ENCODE results near the gene TIMM10.
"Not testable (repeated sequence)": the region's sequence is repeated elsewhere in the genome, so short reads cannot be mapped to it uniquely, and the experiment has no call there.

Gene TIMM10

DNA sequence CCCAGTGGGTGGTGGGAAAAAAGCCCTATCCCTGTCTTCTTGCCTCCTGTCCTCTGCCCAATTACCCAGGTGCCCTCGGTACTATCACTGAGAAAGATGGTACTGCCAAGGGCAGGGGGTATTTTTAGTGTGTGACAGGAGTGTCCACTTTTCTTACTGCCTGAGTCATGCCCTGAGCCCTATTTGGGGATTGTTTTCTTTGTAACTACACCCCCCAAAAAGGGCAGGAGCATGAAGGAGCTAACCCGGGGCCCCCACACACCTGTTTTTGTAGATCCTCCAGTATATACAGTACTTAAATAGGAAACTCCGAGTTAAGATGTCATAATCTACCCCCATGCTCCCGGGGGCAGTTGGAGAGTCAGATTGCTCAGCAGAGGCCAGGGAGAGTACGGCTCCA is 10.6 kb upstream of the TIMM10 start:
- DNase-seq (ENCODE audit: low read depth), result no peak

DNA sequence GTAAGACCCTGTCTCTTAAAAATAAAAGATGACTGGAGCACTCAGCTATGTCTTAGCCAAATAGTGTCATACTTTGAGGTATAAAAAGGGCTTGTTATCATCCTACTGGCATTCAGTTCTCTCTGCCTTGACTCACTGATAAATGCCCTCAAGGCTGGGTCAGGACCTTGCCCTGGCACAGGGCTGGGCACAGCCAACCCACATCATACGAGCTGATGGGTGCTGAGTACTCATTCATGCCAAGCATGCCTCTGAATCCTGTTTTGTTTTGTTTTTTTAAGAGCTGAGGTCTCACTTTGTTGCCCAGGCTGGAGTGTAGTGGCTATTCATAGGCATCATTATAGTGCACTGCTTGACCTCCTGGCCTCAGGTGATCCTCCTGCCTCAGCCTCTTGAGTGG is 8.8 kb upstream of the TIMM10 start:
- no peak for DNase-seq (ENCODE audit: low read depth)

DNA sequence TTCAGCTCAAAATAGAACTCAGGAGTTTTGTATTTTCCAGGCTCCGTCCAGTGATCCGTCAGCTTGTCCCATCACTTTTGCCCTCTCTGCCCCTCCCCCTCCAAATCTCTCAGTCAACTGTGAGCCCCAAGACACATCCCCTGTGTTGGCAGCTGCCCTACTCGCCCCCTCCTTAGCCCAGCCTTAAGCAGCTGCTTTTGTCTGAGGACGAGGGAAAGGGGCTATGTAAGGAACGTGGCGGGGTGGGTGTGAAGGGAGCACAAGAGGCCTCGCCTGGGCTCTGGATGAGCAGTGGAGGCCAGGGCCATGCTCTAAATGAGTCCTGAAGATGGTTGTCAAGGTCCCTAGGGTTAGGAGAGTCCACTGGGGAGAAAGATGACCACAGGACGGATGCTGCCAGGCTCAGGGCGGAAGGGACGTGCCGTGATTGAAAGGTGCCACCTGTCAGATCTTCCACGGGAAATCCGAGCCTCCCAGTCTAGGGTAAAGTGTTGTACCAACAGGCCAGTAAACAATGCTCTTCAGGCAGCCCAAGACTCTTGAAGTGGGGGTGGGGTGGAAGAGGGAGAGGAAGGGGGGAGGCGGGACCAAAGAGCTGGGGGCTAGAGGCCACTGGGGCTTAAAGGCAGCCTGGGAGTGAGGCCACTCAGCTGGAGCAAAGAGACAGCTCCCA is 6.5 kb upstream of the TIMM10 start, which contains the start of gene SMTNL1:
TSS of gene SMTNL1 (plus strand) at position 649 of the 673 bp plus-strand sequence. CDS start 5,048 bp downstream, outside the sequence.
- DNase-seq (ENCODE audit: low read depth), result no peak

GRCh38 chr11:57534449-57534848 is 3.9 kb upstream of the TIMM10 start:
- not testable (repeated sequence) for DNase-seq (ENCODE audit: low read depth)

DNA sequence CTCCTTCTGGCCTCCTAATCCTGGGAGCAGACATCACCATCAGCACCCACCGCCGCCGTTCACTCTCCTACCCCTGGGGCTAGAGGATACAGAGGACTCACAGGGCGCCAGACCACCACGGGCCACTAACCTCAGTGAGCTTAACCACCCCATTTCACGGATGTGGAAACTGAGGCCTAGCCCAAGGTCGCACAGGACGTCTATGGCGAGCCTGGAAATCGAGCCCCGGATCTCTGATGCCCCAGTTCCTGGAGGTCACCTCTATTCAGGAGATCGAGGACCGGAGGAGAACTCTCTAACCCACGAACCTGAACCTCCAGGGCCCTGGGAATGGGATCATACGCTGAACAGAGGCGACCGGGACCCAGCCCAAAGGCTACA is 349 bp downstream of the TIMM10 start:
- no peak for DNase-seq (ENCODE audit: low read depth)

GRCh38 chr11:57529012-57529411 is 1.5 kb downstream of the TIMM10 start:
- DNase-seq (ENCODE audit: low read depth), result no peak

- DNase-seq (ENCODE audit: low read depth), result peak; percentile 64
These were observed 3.4 kb downstream of the TIMM10 start for GRCh38 chr11:57527056-57527631.

DNA sequence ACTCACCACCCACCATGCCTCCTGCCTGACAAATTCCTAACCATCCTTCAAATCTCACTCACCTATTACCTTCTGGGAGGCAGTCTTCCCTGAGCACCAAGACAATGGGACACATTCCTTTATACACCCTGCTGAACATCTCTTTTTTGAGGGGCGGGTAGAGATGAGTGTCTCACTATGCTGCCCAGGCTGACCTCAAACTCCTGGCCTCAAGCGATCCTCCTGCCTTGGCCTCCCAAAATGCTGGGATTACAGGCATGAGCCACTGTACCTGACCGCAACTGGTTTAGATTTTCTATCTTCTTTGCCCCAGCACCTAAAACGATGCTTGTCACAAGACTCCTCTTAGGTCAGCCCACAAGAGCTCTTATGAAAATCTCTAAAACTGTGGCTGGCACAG is 7.1 kb downstream of the TIMM10 start:
- no peak for DNase-seq (ENCODE audit: low read depth)

- no peak for DNase-seq (ENCODE audit: low read depth)
These were observed 9.4 kb downstream of the TIMM10 start for GRCh38 chr11:57521116-57521515.

- DNase-seq (ENCODE audit: low read depth), result no peak
These were observed 14.5 kb downstream of the TIMM10 start for GRCh38 chr11:57516061-57516443.

GRCh38 chr11:57515332-57516060 is 15.1 kb downstream of the TIMM10 start, which contains the start of gene SLC43A1:
SLC43A1 (minus strand) TSS chr11:57515702; CDS start chr11:57514111, 1,591 bp downstream.
- DNase-seq (ENCODE audit: low read depth), result peak; percentile 65

- DNase-seq (ENCODE audit: low read depth), result peak; percentile 55
These were observed 15.8 kb downstream of the TIMM10 start for GRCh38 chr11:57514538-57515331.

DNA sequence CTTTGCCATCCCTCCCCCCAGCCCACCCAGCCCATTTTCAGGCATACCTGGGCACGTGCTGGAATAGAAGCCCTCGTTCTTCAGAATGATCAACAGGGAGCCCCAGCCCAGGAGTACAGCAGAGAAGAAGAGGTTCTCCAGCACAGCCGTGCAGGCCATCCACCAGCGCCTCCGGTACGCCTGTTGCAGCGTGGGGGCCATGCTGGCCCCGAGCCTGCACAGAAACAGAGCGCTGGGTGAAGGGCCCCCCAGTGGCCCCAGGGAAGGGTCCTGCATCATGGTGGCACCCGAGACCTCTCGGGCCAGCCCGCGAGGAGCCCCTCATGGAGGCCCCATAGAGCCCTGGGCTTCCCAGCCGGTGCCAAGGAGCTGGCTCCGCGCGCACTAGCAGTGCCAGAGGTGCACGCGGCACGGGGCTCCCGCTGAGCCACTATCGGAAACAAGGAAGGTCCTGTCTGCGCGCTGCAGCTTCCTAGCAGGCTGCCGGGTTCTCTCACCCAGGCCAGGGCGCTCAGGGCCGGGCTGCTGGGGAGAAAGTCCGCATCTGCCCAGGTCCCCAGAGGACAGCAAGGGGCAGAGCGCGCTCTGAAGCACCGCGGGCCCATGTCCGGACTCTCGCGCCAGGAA is 16.5 kb downstream of the TIMM10 start:
- DNase-seq (ENCODE audit: low read depth), result peak; percentile 45

DNA sequence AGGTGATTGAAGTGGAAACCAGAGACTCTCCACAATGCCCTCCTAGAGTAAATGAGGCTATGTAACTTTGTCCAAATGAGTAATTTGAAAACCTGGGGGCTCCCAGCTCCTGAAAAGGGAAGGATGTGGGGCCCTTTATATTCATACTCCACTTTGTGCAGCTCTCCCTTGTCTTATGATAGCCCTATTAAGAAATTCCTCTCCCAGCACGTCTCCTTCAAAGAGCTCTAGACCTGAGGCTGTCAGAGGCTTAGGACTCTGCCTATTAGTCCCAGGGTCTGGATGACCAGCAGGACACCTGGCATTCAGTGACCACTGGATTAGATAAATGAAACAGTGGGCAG is 17.1 kb downstream of the TIMM10 start:
- no peak for DNase-seq (ENCODE audit: low read depth)

DNA sequence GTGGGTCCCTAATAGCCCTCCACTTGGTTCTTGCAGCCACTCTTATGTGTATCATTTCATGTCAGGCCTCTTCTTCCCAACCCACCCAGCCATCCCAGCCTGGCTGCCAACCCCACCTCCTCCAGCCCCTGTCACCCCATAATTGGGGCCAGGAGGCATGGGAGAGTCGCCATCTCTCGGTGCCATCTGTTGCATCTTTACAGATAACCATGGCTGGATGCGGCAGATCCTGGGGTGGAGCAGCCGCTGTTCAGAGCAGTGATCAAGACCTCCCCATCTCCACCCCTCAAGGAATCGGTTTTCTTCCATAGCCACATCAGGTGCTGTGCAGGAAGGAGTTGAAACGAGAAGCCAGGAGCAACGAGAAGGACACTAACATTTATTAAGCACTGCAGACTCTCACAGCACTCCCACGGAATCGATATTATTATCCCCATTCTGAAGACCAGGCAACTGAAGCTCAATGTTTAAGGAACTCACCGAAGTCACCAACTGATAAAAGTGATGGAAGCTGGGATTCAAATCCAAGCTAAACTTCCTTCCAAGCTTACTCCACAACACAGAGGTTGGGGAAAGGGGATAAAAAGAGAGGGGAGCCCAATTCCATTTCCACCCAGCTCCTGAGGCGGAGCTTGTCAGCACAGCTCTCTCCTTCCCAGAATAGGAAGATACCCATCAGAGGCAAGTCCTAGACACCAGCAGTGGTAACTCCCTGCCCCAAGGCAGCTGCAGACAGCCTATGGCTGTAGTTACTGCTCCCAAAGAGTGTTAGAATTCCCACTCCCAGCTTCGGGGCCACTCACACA is 17.7 kb downstream of the TIMM10 start:
- DNase-seq (ENCODE audit: low read depth), result no peak

- no peak for DNase-seq (ENCODE audit: low read depth)
These were observed 18.7 kb downstream of the TIMM10 start for GRCh38 chr11:57511741-57512430.

- no peak for DNase-seq (ENCODE audit: low read depth)
These were observed 22.0 kb downstream of the TIMM10 start for GRCh38 chr11:57508341-57509170.

- DNase-seq (ENCODE audit: low read depth), result no peak
These were observed 24.0 kb downstream of the TIMM10 start for GRCh38 chr11:57506522-57506921.

GRCh38 chr11:57504511-57504910 is 26.0 kb downstream of the TIMM10 start:
- no peak for DNase-seq (ENCODE audit: low read depth)

DNA sequence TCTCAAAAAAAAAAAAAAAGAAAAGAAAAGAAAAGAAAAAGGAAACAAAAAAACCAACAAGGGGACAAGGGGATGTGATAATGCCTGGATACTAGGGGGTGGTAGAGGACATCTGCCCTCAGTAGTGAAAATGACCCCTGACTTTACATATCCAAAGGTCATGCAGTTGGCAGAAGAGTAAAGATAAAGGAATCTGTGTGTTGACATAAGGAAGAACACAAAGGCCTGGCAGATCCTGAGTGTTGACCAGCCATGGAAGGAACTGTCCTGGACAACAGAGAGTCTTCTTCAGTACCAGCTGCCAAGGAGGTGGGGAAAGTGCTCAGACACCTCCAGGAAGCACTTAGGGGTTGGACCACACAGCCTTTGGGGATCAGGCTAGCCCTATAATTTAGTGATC is 27.7 kb downstream of the TIMM10 start:
- no peak for DNase-seq (ENCODE audit: low read depth)
